Astrocyte (in vitro differentiated cells and primary cell): Measurements from ENCODE around the gene RXFP1.

Experiments
- EZH2 ChIP-seq: IDR thresholded peaks from 2 replicates; pipeline ENCODE4 v1.6.1; 2012; ENCODE audit warnings: mild to moderate bottlenecking, low read length, inconsistent platforms; ENCODE audit not compliant: insufficient read depth
- TF ChIP-seq, protein P1 (sequence below): IDR thresholded peaks from 2 replicates; pipeline ENCODE4 v1.5.1; 2011; ENCODE audit warnings: low read depth, mild to moderate bottlenecking, inconsistent platforms, low read length, moderate library complexity; ENCODE audit not compliant: insufficient read depth

DNA sequence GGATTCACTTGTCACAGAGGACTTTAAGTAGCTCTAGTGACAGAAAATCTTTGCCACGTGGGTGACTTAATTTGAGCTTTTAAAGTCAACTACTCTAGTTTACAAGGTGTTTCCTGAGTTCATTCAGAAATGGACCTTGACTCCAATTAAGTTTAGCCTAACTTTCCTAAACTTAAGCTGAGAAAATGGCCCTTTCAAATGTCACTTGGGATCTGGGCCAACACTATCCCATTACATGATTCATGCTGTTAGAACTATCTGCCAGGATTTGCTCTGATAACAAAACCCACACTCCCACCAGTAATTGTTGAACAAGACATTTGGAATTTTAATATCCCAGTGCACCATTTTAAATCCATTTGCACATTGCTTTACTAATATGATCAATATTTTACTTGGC, 109.2 kb downstream of the RXFP1 start:
- TF ChIP-seq EZH2, result no peak
- TF ChIP-seq, protein P1, sequence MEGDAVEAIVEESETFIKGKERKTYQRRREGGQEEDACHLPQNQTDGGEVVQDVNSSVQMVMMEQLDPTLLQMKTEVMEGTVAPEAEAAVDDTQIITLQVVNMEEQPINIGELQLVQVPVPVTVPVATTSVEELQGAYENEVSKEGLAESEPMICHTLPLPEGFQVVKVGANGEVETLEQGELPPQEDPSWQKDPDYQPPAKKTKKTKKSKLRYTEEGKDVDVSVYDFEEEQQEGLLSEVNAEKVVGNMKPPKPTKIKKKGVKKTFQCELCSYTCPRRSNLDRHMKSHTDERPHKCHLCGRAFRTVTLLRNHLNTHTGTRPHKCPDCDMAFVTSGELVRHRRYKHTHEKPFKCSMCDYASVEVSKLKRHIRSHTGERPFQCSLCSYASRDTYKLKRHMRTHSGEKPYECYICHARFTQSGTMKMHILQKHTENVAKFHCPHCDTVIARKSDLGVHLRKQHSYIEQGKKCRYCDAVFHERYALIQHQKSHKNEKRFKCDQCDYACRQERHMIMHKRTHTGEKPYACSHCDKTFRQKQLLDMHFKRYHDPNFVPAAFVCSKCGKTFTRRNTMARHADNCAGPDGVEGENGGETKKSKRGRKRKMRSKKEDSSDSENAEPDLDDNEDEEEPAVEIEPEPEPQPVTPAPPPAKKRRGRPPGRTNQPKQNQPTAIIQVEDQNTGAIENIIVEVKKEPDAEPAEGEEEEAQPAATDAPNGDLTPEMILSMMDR, result no peak
